Stimulated activated CD4-positive, alpha-beta T cell treated with anti-CD3 and anti-CD28 coated beads, Interleukin-12 subunit alpha, Interleukin-12 subunit beta, amount 100 ng/mL, for 4 hours (primary cell): ENCODE results near the gene SVEP1.

Source experiments
- DNase-seq: peaks from one replicate; pipeline ENCODE4 v3.0.0-alpha.2; 2020

SVEP1 gene

GRCh38 chr9:110356639-110357395 lies 222.7 kb downstream of the SVEP1 start:
- no peak for DNase-seq

GRCh38 chr9:110355911-110356310 lies 223.6 kb downstream of the SVEP1 start:
- DNase-seq: no peak

- no peak for DNase-seq
Observed at GRCh38 chr9:110351009-110351467, 228.5 kb downstream of the SVEP1 start.

DNA sequence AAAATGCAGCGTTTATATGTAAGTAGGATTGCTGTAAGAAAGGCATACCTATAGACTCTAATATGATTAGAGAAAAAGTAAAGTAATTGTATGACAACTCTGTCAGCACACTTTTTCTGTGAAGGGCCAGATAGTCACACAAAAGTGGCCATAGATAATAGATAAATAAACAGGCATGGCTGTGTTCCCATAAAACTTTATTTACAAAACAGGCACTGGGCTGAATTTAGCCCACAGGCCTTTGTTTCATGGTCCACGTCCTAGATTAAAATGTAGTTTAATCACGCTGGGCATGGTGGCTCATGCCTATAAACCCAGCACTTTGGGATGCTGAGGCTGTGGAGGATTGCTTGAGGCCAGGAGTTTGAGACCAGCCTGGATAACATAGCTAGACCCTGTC lies 233.2 kb downstream of the SVEP1 start:
- DNase-seq: no peak

DNA sequence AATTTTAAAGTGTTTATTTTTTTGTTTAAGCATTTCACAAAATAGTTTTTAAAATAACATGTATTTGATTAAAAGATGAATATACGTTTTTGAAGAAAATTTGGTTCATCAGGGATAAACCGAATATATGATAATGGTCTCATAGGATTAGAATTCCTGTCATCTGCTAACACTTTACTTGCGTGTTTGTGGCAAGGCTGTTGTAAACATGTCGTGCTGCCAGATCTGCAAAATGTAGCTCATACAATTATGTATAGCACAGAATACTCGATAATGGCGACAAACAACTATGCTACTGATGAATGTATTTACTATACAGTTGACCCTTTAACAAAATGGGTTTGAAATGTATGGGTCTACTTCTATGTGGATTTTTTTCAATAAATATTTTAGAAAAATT lies 234.7 kb downstream of the SVEP1 start:
- DNase-seq: no peak

DNA sequence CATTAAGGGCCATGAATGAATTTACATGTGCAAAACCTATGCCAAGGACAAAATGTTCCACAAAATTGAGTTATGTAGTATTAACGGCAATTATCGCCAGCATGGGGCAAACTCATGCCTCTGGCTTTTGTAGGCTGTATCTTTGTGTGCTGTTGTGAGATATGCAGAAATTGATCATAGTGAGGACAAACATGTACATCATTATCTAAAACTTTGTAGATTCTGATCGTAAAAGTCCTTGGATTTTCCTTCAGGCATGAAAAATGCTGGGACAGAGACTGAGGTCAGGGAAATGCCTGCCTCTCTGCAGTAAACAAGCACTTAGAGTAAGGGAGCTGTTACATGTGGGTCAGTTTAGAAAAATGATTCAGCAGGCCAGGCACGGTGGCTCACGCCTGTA lies 236.0 kb downstream of the SVEP1 start:
- no peak for DNase-seq

DNA sequence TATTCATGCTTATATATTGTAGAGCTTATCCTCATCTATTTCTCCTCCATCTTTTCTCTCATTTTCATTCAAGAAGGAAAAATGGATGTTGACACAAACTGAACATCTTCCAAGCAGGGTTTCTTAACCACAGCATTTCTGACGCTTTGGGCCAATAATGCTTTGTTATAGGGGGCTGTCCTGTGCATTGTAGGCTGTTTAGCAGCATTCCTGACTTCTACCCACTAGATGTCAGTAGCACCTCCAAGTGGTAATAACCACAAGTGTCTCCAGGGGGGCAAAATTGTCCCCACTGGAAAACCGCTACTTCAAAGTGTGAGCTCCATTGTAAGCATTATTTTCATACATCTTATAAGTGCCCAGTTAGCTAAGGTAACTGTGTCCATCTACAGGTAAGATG lies 239.2 kb downstream of the SVEP1 start:
- no peak for DNase-seq

- no peak for DNase-seq
Observed at GRCh38 chr9:110338143-110338542, 241.4 kb downstream of the SVEP1 start.

GRCh38 chr9:110337727-110338126 lies 241.8 kb downstream of the SVEP1 start, which contains the start of gene TXNDC8:
TSS of gene TXNDC8 (minus strand) at chr9:110337863.
- no peak for DNase-seq

DNA sequence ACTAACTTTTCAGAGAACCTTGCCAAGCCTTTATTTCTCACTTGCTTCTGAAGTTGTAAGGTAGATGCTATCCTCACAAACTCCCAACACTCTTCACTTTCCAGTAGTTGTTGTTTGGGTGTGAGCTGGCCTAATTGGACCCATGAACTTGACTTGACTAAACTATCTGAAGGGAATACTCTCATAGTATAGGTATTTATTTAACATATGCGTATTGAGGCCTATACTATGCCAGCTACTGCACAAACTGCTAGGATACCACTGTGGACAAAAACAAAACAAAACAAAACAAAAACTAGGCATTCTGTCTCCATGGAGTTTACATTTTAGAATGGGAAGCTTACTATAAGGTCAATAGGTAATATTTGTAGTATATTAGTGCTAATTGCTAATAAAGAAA lies 243.2 kb downstream of the SVEP1 start:
- no peak for DNase-seq

DNA sequence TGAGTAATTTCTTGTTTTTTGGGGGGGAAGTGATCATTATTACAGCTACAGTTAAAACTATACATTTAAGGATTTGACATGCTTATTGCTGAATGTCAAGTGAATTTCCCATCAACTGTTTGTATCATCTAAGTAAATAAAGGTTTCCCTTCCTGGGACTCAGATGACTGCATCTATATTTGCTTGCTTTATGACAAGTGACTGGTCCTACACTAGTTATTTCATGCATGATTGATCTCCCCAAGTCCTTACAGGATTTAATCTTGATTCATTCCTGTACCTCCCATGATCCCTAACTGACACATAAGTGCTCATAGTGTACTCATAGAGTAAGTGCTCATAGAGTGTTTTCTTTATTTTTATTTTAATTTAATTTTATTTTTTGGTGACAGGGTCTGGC lies 244.7 kb downstream of the SVEP1 start:
- no peak for DNase-seq

DNA sequence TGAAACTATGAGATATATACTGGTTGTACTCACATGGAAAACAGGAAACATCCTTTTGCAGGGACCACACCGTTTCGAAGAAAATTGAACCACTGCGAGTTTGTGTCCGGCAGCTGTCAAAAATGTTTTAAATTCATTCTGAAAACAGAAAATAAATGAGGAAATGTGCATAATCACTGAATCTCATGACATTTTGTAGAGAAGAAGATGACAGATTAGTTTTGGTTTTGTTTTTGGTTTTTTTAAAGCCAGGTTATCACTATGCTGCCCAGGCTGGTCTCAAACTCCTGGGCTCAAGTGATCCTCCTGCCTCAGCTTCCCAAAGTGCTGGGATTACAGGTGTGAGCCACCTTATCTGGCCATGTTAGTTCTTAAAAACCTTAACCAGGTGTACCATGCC lies 245.4 kb downstream of the SVEP1 start:
- no peak for DNase-seq

- DNase-seq: no peak
Observed at GRCh38 chr9:110332766-110333165, 246.8 kb downstream of the SVEP1 start.

DNA sequence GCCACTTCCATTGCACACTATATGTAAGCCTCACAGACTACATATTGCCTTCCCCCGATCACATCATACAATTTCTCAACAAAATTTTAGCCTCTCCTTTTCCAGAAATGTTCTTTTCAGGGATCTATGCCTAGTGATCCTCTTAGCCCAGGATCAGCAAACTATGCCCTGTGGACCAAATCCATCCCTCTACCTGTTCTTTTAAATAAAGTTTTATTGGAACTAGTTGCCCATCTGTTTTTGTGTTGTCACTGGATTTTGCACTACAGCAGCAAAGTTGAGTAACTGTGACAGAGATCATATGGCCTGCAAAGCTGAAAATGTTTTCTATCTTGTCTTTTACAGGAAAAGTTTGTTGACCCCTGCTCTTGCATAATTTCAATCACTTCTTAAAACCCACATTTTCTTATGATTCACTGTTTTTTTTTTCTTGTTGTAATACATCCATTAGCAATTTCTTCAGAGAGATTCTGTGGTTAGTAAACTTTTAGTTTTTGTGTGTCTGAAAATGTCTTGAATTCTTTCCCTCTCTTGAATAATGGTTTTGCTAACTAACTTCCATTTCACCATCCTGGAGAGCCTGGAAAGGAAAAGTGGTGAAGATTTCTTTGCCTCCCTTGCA lies 248.9 kb downstream of the SVEP1 start:
- no peak for DNase-seq

DNA sequence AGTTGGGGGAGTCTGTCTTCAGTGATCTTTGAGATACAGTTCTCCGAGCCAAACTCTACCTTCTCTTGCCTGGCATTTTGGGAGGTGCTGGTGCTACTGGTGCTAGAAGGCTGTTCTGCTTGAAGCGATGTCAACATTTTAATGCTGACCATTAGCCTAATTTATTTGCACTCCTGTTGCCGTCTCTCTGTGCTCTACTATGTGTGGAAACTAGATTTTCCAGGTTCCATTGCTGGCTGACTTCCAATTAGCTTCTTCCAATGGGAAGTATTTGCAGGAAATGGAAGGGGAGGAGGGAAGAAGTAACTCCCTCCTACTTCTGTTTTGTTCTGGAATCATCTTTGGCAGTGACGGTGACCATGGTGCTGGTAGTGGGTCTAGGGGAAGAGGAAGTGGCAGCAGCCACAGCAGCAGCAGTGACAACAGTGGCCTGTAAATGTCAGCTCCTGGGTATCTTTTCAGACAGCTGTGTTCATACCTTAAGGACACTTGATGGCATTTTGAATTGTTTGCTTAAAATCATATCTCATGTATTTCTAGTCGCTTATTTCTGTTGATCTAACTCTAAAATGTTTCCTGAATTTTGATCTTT lies 249.8 kb downstream of the SVEP1 start:
- DNase-seq: no peak

DNA sequence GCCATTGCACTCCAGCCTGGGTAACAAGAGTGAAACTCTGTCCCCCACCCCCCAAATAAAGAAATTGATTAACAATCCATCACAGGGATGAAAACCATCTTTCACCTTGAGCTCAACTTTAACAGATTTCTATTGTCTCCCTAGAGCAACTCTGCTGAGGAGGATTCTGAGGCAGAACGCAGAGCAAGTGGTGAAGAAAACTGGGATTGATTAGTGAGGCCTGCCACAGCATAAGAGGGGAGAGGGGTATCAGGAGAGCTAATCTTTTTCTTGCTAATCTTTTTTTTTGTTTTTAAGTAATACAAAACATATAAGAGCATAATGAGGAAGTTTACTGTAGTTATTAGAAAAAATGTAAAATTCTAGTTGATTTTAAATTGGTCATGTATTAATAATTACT lies 250.8 kb downstream of the SVEP1 start:
- DNase-seq: no peak

- DNase-seq: no peak
Observed at GRCh38 chr9:110327716-110328115, 251.8 kb downstream of the SVEP1 start.

DNA sequence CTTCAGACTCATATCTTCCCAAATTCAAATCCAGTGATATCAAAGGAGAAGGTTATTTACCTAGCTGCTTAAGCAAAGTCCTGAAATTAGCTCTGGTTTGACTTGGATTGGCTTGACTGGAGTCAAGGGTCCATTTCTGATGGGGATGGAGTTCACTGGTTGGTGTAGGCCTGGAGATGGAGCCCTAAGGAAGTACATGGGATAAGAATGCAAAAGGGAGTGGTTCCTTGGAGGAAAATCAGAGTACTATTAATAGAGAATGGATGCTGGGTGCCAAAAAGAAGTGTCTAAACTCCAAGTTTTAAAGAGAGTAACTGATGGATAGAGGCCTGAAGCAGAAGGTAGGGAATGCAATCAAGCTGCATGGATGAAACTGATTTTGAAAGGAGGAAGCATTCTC lies 255.7 kb downstream of the SVEP1 start:
- DNase-seq: no peak

DNA sequence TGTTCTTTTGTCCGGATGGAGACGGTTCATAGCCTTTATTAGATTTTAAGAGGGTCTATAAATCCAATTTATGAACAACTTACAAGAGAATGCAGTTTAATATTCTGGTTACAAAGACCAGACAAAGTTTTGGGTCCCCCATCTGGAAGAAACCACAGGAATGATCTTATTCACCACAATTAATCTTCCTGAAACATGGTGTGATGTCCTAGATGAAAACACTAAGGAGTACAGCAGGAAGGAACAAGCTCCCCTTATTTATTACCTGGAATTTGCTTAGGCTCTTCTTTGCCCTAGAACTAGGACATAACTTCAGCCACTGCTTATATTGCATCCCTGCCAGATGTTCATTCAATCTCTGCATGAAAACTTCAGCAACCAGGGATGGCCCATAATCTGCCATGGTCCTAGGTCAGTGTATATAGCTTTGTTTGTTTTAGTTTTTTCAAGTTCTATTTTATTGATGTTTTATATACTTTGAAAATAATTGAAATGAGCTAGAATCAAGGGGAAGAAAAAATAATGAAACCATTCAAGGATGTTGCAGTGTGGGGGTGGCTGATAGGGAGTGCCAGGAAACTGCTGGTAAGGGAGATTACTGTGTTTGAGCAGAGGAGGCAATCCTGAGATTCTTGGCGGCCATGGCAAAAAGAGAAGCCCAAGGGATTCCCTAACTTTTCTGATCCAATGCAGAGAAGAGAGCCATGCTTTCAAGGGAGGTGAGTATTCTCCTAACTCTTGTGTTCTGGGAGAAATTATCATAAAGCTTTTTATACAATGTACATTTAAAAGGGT lies 258.7 kb downstream of the SVEP1 start:
- no peak for DNase-seq

DNA sequence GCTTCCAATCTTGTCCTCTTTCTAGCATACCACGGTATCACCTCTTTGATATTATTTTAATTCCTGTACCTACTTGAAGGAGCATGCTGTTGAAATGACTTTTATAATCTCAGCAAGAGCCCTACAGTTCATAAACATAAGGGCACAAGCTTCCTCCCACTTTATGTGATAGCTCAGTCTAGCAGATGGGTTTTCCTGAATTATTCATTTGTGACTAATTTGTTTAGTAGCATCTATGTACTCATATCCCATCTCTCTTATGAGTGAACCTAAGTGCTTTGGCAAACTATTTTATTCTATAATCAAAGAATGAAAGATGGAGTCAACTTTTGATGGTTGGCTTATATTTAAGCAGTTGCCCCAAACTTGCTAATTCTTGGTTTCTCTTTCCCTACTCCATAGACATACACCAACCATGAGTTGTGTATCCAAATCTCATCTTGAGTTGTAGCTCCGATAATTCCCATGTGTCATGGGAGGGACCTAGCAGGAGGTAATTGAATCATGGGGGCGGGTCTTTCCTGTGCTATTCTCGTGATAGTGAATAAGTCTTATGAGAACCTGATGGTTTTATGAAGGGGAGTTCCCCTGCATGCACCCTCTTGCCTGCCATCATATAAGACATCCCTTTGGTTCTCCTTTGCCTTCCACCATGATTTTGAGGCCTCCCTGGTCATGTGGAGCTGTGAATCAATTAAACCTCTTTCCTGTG lies 259.6 kb downstream of the SVEP1 start:
- no peak for DNase-seq

DNA sequence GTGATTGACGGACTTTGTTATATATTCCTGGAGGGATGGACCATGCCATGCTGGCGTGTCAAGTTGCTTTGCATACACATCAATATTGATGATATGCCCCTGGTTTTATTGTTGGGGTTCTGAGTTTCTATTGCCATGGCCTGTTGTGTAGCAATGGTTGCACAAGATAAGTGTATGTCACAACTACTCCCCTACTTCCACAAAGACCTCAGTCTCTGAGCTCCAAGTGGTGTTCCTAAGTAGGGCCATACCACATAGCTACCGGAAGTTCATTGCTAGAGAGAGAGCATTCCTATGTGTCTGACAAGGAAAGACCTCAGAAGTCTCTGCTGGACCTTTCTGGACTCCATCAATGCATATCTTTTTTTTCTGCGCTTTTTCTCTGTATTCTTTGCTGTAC lies 261.6 kb downstream of the SVEP1 start:
- no peak for DNase-seq

- DNase-seq: no peak
Observed at GRCh38 chr9:110316261-110317075, 263.1 kb downstream of the SVEP1 start.
